HAP-1 (cell line): ENCODE measurements around the gene KIAA1210.

Source experiments
- DNase-seq, 2 experiments: peaks; one replicate each; pipeline ENCODE4 v3.0.0-alpha.2; 2016 to 2020; ENCODE audit warnings: low spot score in 2 of 2
- H3K27me3 ChIP-seq: fragments of 250-450 bp; sonication (Bioruptor Pico); 2 replicates; pipeline ENCODE4 v1.5.1; 2020; ENCODE audit warnings: low read depth, mild to moderate bottlenecking, moderate library complexity
- H3K36me3 ChIP-seq: fragments of 250-450 bp; sonication (Bioruptor Pico); replicated peaks from 2 replicates; pipeline ENCODE4 v1.5.1; 2020; ENCODE audit warnings: mild to moderate bottlenecking
- H3K4me1 ChIP-seq: fragments of 250-450 bp; sonication (Bioruptor Pico); 2 replicates; pipeline ENCODE4 v1.5.1; 2020; ENCODE audit warnings: mild to moderate bottlenecking
- H3K4me3 ChIP-seq: fragments of 250-450 bp; sonication (Bioruptor Pico); 2 replicates; pipeline ENCODE4 v1.5.1; 2020; ENCODE audit warnings: mild to moderate bottlenecking, moderate library complexity
- H3K9me3 ChIP-seq: fragments of 250-450 bp; sonication (Bioruptor Pico); 2 replicates; pipeline ENCODE4 v1.5.1; 2020; ENCODE audit warnings: mild to moderate bottlenecking, moderate library complexity
- in situ Hi-C: fragments of 300-500 bp; cut with MboI; formaldehyde crosslinking; loops from 3 replicates; pipeline ENCODE4 v1.14.3; 2020; ENCODE audit warnings: low sequenced_read_pairs, inconsistent platforms, mixed read lengths

Gene KIAA1210

DNA sequence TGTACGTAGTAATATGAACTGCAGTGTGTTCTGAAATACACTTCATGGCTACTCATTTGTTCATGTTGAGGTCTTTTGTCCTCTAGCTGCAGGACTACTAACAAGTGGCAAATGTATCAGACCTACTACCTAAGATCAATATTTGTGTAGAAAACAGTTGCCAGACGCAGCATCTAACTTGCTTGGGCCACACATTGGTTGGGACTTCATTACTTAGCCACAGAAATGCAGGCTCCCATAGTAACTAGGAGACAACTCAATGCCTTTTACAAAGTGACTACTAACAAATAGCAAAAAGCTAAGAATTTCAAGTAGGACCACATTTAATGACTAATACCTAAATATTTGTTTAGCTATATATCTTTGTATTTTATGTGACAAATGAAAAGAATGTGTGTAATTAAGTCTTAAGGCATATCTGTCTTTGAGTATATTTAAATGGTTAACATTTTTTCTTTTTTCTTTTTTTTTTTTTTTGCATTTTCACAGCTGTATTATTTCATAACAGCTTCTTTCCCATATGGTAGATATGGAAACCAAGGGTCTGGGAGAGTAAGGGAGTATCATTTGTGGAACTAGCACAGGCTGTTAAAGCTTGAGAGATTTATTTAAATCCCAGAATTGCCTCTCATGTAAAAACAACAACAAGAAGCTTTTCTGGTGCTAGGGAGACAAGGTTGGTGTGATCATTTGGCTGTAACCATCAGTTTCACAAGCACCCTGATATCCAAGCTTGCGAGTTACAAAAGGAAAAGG is 52.2 kb downstream of the KIAA1210 start:
- DNase-seq: no peak
- H3K36me3 ChIP-seq: no peaks in the 10 kb centered on the region
- no peaks in the 10 kb centered on the region for H3K9me3 ChIP-seq
- H3K27me3 ChIP-seq: peaks cover 17% of the 10 kb centered on the region
- H3K4me1 ChIP-seq: no peaks in the 10 kb centered on the region; the same call in 1 of the 2 replicates
- no peak overlapping the region for H3K4me3 ChIP-seq
- in situ Hi-C loops: no loop called here

DNA sequence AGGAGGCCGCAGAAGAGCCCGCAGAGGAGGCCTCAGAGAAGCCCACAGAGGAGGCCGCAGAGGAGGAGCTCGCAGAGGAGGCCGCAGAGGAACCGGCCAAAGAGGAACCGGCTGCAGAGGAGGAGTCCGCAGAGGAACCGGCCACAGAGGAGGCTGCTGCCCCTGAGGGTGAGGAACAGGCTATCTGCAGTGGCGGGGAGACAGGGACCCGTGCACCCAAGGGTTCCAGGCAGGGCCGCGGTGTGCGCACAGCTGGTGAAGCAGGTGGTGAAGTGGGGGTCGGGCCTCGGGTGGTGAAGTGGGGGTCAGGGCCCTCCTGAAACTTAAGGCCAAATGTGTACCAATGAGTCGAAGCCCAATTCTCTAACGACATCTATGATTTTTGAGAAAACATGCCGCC is 53.7 kb downstream of the KIAA1210 start:
- DNase-seq: no peak
- Histone ChIP-seq H3K4me1 (no peaks in the 10 kb centered on the region; the same call in 1 of the 2 replicates), H3K36me3 (no peaks in the 10 kb centered on the region), H3K27me3 (peaks cover 13% of the 10 kb centered on the region), H3K9me3 (no peaks in the 10 kb centered on the region), H3K4me3 (no peak overlapping the region)
- in situ Hi-C loops: no loop called here

- Histone ChIP-seq H3K27me3 (peaks cover 10% of the 10 kb centered on the region), H3K4me1 (no peaks in the 10 kb centered on the region; the same call in 1 of the 2 replicates), H3K4me3 (no peak overlapping the region), H3K36me3 (no peaks in the 10 kb centered on the region), H3K9me3 (no peaks in the 10 kb centered on the region)
- in situ Hi-C loops: no loop called here
- no peak for DNase-seq
Measured at GRCh38 chrX:119073200-119073905, 54.3 kb downstream of the KIAA1210 start.

DNA sequence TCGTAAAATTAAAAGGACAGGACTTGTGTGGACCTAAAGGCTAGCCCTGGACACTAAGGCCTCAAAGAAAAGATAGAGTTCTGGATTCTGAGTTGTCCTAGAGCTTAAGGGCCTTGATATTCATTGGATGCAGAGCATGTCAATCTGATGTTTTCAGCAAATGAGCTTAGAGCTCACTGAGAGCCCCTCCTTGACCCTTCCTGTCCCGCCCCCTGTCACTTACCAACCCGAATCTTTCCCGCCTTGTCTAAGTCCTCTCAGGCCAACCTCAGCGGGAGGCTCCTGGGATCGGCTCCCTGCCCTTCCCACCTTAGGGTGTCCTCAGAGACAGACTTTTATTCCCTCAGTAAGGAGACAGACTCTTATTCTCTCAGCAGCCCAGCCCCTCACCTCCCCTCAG is 54.9 kb downstream of the KIAA1210 start, which contains the start of gene CT47C1:
Gene CT47C1 (plus strand): TSS at position 250 of the 400 bp plus-strand sequence. CDS start 233 bp downstream, outside the sequence.
- no peaks in the 10 kb centered on the region for H3K4me1 ChIP-seq
- no peaks in the 10 kb centered on the region for H3K9me3 ChIP-seq
- in situ Hi-C loops: no loop called here
- DNase-seq: no peak
- H3K27me3 ChIP-seq: peaks cover 10% of the 10 kb centered on the region
- no peak within 1 kb of the TSS for H3K4me3 ChIP-seq
- no peaks in the 10 kb centered on the region for H3K36me3 ChIP-seq

DNA sequence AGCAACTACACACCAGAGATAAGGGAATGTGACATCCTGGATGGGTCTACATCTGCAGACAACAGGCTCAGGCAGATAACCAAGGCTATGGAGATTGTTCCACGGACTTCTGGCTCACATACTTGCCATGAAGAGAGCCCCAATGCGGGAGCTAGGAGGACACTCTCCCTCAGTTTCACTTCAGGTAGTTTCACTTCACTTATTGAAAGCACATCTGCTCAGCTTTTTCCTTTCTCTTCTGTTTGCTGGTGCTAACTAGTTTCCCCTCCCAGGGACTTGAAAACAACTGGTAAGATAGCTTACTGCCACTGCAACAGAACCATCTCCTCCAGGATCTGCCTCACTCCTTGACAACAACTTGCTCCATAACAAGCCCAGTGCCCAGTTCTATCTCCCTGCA is 56.2 kb downstream of the KIAA1210 start:
- Histone ChIP-seq H3K4me3 (no peak overlapping the region), H3K9me3 (no peaks in the 10 kb centered on the region), H3K36me3 (no peaks in the 10 kb centered on the region), H3K4me1 (no peaks in the 10 kb centered on the region), H3K27me3 (peaks cover 4% of the 10 kb centered on the region; the same call in 1 of the 2 replicates)
- no peak for DNase-seq
- in situ Hi-C loops: no loop called here

GRCh38 chrX:119069762-119070161 is 57.9 kb downstream of the KIAA1210 start:
- Histone ChIP-seq H3K4me1 (no peaks in the 10 kb centered on the region), H3K27me3 (no peaks in the 10 kb centered on the region), H3K36me3 (no peaks in the 10 kb centered on the region), H3K4me3 (no peak overlapping the region), H3K9me3 (no peaks in the 10 kb centered on the region)
- DNase-seq: no peak
- in situ Hi-C loops: loop anchor here (5.0 kb wide), 1 partner anchor 222 kb away; no protein-coding TSS in a partner anchor

- no peaks in the 10 kb centered on the region for H3K4me1 ChIP-seq
- no peaks in the 10 kb centered on the region for H3K36me3 ChIP-seq
- H3K9me3 ChIP-seq: no peaks in the 10 kb centered on the region
- no peak overlapping the region for H3K4me3 ChIP-seq
- H3K27me3 ChIP-seq: no peaks in the 10 kb centered on the region
- in situ Hi-C loops: loop anchor here (5.0 kb wide), 1 partner anchor 222 kb away; no protein-coding TSS in a partner anchor
- no peak for DNase-seq
Measured at GRCh38 chrX:119069128-119069527, 58.5 kb downstream of the KIAA1210 start.

DNA sequence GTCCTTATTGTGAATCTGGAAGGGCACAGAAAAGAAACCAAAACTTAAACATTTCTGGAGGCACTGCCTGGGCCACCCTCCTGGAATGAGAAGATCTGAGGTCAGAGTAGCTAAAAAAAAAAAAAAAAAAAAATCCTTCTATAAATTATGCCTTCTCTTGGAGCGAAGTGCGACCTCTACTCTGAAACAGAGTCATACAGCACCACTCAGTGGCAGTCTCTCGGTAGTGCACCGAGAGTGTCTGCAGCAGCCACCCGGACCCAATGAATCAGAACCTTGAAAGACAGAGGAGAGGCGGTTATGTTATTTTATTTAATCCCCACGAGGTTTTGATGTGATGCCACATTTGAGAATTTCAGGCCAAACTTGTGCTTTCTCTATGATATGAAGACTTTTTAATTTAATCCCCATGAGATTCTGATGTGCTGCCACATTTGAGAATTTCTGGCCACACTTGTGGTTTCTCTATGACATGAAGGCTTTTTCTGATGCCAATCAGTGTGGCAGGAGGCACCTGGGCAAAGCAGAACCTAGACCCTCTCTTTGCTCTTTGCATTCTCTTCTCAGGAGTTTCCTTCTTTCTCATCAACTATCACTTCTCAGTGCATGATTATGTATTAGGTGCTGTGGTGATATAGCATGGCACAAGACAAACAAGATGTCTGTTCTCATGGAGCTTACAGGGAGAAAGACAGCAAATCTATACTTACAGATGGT is 60.4 kb downstream of the KIAA1210 start:
- in situ Hi-C loops: loop anchor here (5.0 kb wide), 1 partner anchor 220 kb away; no protein-coding TSS in a partner anchor
- DNase-seq: peak; percentile 43 to 75
- Histone ChIP-seq H3K27me3 (no peaks in the 10 kb centered on the region), H3K36me3 (no peaks in the 10 kb centered on the region), H3K4me1 (no peaks in the 10 kb centered on the region), H3K9me3 (no peaks in the 10 kb centered on the region), H3K4me3 (no peak overlapping the region)

DNA sequence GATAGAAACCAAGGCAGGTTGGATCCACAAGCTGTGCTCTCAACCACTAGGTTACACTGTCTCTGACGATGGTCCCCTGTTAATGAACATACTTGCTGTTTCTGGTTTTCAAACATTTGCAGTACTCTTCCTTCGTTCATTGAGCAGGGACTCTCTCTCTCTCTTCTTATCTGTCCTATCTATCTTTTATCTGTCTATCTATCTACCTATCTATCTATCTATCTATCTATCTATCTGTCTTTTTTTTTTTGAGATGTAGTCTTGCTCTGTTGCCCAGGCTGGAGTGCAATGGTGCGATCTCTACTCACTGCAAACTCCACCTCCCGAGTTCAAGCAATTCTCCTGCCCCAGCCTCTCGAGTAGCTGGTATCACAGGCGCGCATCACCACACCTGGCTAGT is 64.2 kb downstream of the KIAA1210 start:
- H3K4me1 ChIP-seq: no peaks in the 10 kb centered on the region
- no peaks in the 10 kb centered on the region for H3K27me3 ChIP-seq
- no peaks in the 10 kb centered on the region for H3K9me3 ChIP-seq
- DNase-seq: no peak
- no peaks in the 10 kb centered on the region for H3K36me3 ChIP-seq
- in situ Hi-C loops: no loop called here
- no peak overlapping the region for H3K4me3 ChIP-seq

DNA sequence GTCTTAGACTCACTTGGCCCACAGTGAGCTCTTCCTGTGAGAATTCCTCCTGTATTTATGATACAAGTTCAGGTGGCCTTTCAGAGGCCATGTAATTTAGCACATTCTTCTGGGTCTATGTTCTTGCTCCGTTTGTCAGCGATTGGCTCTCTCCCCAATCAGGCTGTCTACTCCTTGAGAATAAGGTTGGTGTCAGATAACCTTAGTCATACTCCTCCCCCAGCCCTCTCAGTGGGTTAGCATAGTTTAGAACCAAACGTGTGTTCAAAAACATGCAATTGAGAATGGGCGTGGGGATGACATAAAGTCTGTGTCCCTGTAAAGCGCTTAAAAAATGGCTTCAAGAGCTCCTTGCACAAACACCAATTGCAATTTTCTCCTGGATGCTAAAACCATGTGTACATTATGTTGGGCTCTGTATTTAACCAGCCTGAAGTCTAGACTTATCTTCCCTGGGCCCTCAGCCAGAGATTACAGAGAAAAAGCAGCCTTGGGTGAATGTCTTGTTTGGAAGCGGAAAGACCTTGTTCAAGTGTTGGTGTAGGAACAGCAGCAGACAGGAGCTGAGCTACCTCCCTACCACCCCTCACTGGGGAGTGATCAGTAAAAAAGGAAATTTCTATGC is 64.8 kb downstream of the KIAA1210 start:
- in situ Hi-C loops: no loop called here
- DNase-seq: no peak
- Histone ChIP-seq H3K4me3 (no peak overlapping the region), H3K27me3 (no peaks in the 10 kb centered on the region), H3K9me3 (no peaks in the 10 kb centered on the region), H3K4me1 (no peaks in the 10 kb centered on the region), H3K36me3 (no peaks in the 10 kb centered on the region)

DNA sequence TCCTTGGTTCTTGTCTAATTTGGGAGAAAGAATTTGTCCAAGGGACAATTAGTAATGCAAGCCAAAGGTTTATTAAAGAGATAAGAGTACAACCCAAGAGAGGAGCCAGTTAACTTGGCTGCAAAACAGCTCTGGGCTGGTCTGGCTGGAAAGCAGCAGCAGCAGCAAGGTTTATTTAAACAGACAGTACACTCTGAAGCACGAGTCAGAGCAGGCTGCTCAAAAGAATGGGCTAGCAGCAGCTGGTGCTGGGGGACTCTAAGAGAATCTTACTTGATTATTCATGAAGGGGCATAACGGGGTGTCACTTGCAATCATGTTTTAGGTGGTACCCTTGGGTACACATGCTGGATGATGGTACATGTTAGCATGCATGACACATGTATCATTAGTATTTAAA is 71.9 kb downstream of the KIAA1210 start:
- H3K4me3 ChIP-seq: no peak overlapping the region
- no peaks in the 10 kb centered on the region for H3K36me3 ChIP-seq
- H3K9me3 ChIP-seq: no peaks in the 10 kb centered on the region
- H3K4me1 ChIP-seq: no peaks in the 10 kb centered on the region
- no peak for DNase-seq
- in situ Hi-C loops: no loop called here
- H3K27me3 ChIP-seq: no peaks in the 10 kb centered on the region

DNA sequence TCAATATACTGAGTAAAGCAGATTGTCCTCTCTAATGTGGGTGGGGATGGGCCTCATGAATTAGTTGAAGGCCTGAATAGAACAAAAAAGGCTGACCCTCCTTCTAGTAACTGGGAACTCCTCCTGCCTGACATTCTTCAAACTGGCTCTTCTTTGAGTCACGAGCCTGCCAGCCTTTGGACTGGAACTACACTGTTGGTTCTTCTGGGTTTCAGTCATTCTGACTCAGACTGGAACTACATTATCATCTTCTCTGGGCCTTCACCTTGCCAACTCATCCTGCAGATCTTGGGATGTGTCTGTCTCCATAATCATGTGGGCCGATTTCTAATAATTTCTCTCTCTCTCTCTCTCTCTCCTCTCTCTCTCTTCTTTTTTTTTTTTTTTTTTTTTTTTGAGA is 81.7 kb downstream of the KIAA1210 start:
- no peaks in the 10 kb centered on the region for H3K4me1 ChIP-seq
- H3K36me3 ChIP-seq: no peaks in the 10 kb centered on the region
- H3K4me3 ChIP-seq: no peak overlapping the region
- DNase-seq: no peak
- H3K27me3 ChIP-seq: no peaks in the 10 kb centered on the region
- in situ Hi-C loops: no loop called here
- no peaks in the 10 kb centered on the region for H3K9me3 ChIP-seq

DNA sequence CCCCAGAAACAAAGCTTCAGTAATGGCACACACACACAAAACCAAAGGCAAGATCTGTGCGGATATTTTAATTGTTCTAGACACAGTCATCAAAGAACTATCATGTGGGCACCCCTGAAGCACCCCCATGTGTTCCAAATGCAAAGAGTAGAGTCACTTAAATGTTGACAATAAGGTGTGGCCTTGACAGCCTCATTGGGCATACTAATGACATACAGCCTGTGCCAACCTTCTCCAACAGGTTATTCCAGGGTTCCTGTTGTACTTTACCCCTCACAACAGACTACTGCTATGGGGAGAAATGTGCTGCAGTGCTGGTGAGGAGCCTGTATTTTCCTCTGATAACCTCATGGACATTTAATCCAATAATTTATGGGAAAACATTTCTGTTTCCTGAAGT is 84.6 kb downstream of the KIAA1210 start:
- H3K4me1 ChIP-seq: no peaks in the 10 kb centered on the region
- no peak for DNase-seq
- H3K36me3 ChIP-seq: no peaks in the 10 kb centered on the region
- H3K4me3 ChIP-seq: no peak overlapping the region
- in situ Hi-C loops: no loop called here
- H3K27me3 ChIP-seq: no peaks in the 10 kb centered on the region
- H3K9me3 ChIP-seq: no peaks in the 10 kb centered on the region
